Mesothelial cell of epicardium (in vitro differentiated cells): ENCODE data around the gene PSAPL1. TPM values are rescaled to one million over a fixed set of nuclear protein-coding genes. Genes with fewer than 3 reads are reported as not detected.

Experiments used
- DNase-seq, 2 experiments: peaks; one replicate each; pipeline ENCODE4 v3.0.0; 2021; ENCODE audit warnings: low spot score in 2 of 2; ENCODE audit not compliant: unreplicated experiment in 2 of 2
- H3K27ac Mint-ChIP-seq: 2 replicates; pipeline ENCODE4 v1.8.0; 2021; ENCODE audit warnings: mixed read lengths
- H3K27me3 Mint-ChIP-seq: 2 replicates; pipeline ENCODE4 v1.8.0; 2021; ENCODE audit warnings: low read depth, mixed read lengths
- H3K36me3 Mint-ChIP-seq: 2 replicates; pipeline ENCODE4 v1.8.0; 2021; ENCODE audit warnings: mixed read lengths
- H3K4me1 Mint-ChIP-seq: 2 replicates; pipeline ENCODE4 v1.8.0; 2021; ENCODE audit warnings: mixed read lengths
- H3K4me3 Mint-ChIP-seq: 2 replicates; pipeline ENCODE4 v1.8.0; 2021; ENCODE audit warnings: mild to moderate bottlenecking, moderate library complexity, mixed read lengths
- H3K9me3 Mint-ChIP-seq: 2 replicates; pipeline ENCODE4 v1.8.0; 2021; ENCODE audit warnings: mixed read lengths
- total RNA-seq: library from RNA; stranded (reverse); gene quantifications from 3 replicates; pipeline ENCODE4 v1.2.1, GENCODE V29; 2021
- TF ChIP-seq, protein P1 (sequence below): fragments of 200-600 bp; sonication (generic); IDR thresholded peaks from one replicate; pipeline ENCODE4 v1.5.0; 2021; ENCODE audit warnings: antibody characterized with exemption; ENCODE audit not compliant: unreplicated experiment

PSAPL1 gene
- total RNA-seq, 1 donor from 2014 or later = not detected

DNA sequence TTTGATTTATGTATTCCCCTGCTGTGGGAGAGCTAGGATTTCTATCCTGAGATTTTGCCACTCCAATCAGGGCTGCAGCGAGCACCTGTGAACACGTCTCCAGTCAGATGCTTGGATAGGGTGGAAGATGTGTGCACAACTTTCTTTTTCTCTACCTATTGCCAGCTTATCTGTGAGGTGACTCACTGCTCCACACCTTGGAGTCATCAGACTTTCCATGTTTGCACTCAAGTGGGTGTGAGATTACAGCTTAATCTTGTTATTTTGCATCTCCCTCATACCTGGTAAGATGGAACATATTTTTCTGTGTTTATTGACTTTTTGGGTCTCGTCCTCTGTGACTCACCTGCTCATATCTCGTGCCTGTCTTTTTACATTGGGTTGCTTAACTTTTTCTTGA lies 32.2 kb downstream of the PSAPL1 start:
- TF ChIP-seq, protein P1, sequence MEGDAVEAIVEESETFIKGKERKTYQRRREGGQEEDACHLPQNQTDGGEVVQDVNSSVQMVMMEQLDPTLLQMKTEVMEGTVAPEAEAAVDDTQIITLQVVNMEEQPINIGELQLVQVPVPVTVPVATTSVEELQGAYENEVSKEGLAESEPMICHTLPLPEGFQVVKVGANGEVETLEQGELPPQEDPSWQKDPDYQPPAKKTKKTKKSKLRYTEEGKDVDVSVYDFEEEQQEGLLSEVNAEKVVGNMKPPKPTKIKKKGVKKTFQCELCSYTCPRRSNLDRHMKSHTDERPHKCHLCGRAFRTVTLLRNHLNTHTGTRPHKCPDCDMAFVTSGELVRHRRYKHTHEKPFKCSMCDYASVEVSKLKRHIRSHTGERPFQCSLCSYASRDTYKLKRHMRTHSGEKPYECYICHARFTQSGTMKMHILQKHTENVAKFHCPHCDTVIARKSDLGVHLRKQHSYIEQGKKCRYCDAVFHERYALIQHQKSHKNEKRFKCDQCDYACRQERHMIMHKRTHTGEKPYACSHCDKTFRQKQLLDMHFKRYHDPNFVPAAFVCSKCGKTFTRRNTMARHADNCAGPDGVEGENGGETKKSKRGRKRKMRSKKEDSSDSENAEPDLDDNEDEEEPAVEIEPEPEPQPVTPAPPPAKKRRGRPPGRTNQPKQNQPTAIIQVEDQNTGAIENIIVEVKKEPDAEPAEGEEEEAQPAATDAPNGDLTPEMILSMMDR = no peak

DNA sequence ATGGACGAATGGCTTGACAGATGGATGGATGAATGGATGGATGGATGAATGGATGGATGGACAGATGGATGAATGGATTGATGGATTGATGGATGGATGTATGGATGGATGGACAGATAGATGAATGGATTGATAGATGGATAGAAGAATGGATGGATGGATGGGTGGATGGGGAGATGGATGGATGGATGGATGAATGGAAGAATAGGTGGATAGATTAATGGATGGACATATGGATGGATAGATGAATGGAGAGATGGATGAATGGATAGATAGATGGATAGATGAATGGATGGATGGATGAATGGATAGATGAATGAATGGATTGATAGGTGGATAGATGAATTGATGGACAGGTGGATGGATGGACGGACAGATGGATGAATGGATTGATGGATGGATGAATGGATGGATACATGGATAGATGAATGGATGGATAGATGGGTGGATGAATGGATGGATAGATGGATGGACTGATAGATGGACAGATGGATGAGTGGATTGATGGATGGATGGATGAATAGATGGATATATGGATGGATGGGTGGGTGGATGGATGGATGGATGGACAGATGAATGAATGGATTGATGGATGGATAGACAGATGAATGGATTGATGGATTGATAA lies 33.9 kb downstream of the PSAPL1 start:
- Mint-ChIP-seq H3K9me3 (peaks cover 20% of the 10 kb centered on the region), H3K27ac (no peak overlapping the region), H3K27me3 (peaks cover 60% of the 10 kb centered on the region), H3K36me3 (no peaks in the 10 kb centered on the region), H3K4me3 (no peak overlapping the region), H3K4me1 (peaks cover 14% of the 10 kb centered on the region)
- TF ChIP-seq, protein P1 = no peak
- DNase-seq = no peak

More for the DNA sequence above, 32.2 kb downstream of the PSAPL1 start:
- H3K4me1 Mint-ChIP-seq = peaks cover 11% of the 10 kb centered on the region
- peaks cover 36% of the 10 kb centered on the region for H3K9me3 Mint-ChIP-seq
- H3K27ac Mint-ChIP-seq = no peak overlapping the region
- H3K27me3 Mint-ChIP-seq = peaks cover 64% of the 10 kb centered on the region
- DNase-seq = no peak
- no peaks in the 10 kb centered on the region for H3K36me3 Mint-ChIP-seq
- H3K4me3 Mint-ChIP-seq = no peak overlapping the region

DNA sequence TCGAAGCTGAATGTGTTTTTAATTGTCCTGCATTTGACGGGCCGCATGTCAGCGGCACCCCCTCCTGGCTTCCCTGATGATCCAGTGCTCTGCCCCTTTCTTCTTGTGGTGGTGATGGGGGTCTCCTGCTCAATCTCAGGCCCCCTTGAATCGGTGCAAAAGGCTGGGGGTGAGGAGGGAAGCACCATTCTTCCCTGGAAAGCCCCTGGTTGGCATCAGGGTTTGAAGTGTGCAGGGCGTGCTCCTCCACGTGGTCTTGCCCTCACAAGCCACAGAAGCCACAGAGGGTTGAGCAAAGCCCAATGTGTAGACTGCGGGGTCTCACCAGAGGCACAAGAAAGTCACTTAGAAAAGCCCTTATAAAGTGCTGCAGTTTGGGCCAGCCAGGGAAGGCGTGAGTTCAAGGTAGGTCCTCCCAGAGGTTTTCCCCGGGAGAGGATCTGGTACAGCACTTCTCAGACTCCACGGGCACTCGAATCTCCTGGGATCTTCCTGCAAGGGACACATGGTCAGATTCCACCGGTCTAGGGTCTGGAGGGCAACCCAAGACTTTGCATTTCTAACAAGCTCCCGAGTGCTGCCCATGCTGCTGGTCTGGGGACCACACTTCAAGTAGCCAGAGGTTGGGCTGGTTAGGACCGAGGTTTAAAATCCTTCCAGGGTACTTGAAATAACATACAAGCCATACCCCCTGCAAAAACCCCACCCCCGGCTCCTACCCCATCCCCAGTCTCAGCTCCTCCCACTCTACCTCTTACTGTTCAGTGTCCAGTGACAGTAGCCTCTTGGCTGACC lies 35.1 kb downstream of the PSAPL1 start:
- H3K36me3 Mint-ChIP-seq = no peaks in the 10 kb centered on the region
- H3K4me3 Mint-ChIP-seq = no peak overlapping the region
- peaks cover 56% of the 10 kb centered on the region for H3K27me3 Mint-ChIP-seq
- H3K4me1 Mint-ChIP-seq = peaks cover 14% of the 10 kb centered on the region
- peaks cover 9% of the 10 kb centered on the region for H3K9me3 Mint-ChIP-seq
- TF ChIP-seq, protein P1 = no peak
- no peak overlapping the region for H3K27ac Mint-ChIP-seq
- no peak for DNase-seq

DNA sequence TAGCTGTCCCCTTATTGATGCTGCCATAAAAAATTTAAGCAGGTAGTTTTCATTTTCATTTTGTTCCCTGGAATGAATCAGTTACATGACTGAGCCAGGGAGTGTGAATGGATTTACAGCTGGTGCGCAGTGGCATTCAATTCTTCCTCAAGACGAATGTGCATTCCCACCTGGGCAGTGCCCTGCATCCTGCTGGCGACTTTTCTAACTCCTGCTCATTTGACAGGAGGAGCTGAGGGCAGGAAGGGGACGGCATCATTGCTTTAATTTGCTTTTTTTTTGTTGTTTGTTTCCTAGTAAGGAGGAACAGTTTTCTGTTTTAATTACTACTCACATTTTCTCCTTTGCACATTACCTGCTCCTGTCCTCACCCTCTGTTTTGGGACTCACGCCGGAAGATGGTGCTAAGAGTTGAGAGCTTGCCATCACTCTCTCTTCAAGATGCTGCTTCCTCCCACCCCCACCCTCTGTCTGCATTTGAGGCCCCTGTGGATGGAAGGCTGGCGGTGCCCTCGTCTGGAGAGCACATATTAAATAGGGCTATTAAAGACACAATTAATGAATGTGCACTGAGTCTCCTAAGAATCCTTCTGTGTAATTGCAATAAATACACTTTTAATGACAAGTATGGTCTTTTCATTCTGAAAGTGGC lies 35.8 kb downstream of the PSAPL1 start:
- peaks cover 14% of the 10 kb centered on the region for H3K4me1 Mint-ChIP-seq
- DNase-seq = peak in 1 of 2 experiments; percentile 31
- no peak overlapping the region for H3K4me3 Mint-ChIP-seq
- H3K36me3 Mint-ChIP-seq = no peaks in the 10 kb centered on the region
- TF ChIP-seq, protein P1 = no peak
- H3K27me3 Mint-ChIP-seq = peaks cover 52% of the 10 kb centered on the region
- H3K9me3 Mint-ChIP-seq = peaks cover 3% of the 10 kb centered on the region
- H3K27ac Mint-ChIP-seq = no peak overlapping the region

DNA sequence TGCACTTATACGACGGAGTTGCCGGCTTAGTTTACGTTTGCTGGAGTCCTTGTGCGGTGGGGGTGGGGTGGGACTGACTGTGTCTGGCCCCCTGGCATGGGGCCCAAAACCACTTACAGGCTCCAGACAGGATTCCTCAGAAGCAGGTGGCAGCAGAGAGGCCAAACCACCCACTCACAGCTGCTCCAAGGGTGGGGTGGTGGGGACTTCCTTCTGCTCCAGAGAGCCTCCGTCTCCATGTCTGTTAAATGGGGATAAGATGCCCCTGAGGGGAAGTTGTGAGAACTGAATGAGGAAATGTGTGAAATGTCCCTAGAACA lies 36.7 kb downstream of the PSAPL1 start:
- H3K27me3 Mint-ChIP-seq = peaks cover 53% of the 10 kb centered on the region
- H3K9me3 Mint-ChIP-seq = peaks cover 3% of the 10 kb centered on the region
- H3K27ac Mint-ChIP-seq = no peak overlapping the region
- H3K4me1 Mint-ChIP-seq = peaks cover 19% of the 10 kb centered on the region
- TF ChIP-seq, protein P1 = no peak
- no peak overlapping the region for H3K4me3 Mint-ChIP-seq
- peak in 1 of 2 experiments; percentile 41 for DNase-seq
- no peaks in the 10 kb centered on the region for H3K36me3 Mint-ChIP-seq
